Neuronal stem cell (in vitro differentiated cells): ENCODE data around the gene CTDSP2.

ENCODE experiments used
- DNase-seq: peaks from one replicate; pipeline ENCODE4 v3.0.0-alpha.2; 2013; ENCODE audit warnings: low spot score
- H2AFZ ChIP-seq: one replicate; pipeline ENCODE4 v1.6.1; 2013; ENCODE audit warnings: mild to moderate bottlenecking, low read length, inconsistent platforms
- H2AK5ac ChIP-seq: 2 replicates; pipeline ENCODE4 v1.6.1; 2013; ENCODE audit warnings: low read depth, mild to moderate bottlenecking, inconsistent platforms, low read length, moderate library complexity, mixed read lengths
- H2BK120ac ChIP-seq: 2 replicates; pipeline ENCODE4 v1.6.1; 2013; ENCODE audit warnings: low read depth, mild to moderate bottlenecking, inconsistent platforms, low read length, moderate library complexity, mixed read lengths
- H2BK12ac ChIP-seq: one replicate; pipeline ENCODE4 v1.6.1; 2013; ENCODE audit warnings: low read length, inconsistent platforms
- H2BK15ac ChIP-seq: 2 replicates; pipeline ENCODE4 v1.6.1; 2013; ENCODE audit warnings: mild to moderate bottlenecking, low read length, inconsistent platforms, mixed read lengths
- H2BK5ac ChIP-seq: one replicate; pipeline ENCODE4 v1.6.1; 2013; ENCODE audit warnings: inconsistent platforms, mild to moderate bottlenecking, low read length, moderate library complexity
- H3K14ac ChIP-seq: one replicate; pipeline ENCODE4 v1.6.1; 2013; ENCODE audit warnings: low read length, inconsistent platforms
- H3K18ac ChIP-seq: 2 replicates; pipeline ENCODE4 v1.6.1; 2013; ENCODE audit warnings: low read length, inconsistent platforms
- H3K23ac ChIP-seq: 2 replicates; pipeline ENCODE4 v1.6.1; 2013; ENCODE audit warnings: low read depth, mild to moderate bottlenecking, mixed read lengths, low read length, inconsistent platforms; ENCODE audit not compliant: poor library complexity
- H3K27ac ChIP-seq: replicated peaks from 3 replicates; pipeline ENCODE4 v1.5.1; 2013; ENCODE audit warnings: low read length, inconsistent platforms
- H3K27me3 ChIP-seq, 3 experiments: 2 replicates each; pipeline ENCODE4 v1.6.1; 2013; ENCODE audit warnings: low read length in 3 of 3, mild to moderate bottlenecking in 2 of 3, inconsistent platforms in 1 of 3, low read depth in 1 of 3, mixed read lengths in 1 of 3, moderate library complexity in 1 of 3; ENCODE audit not compliant: control insufficient read depth in 3 of 3, insufficient read depth in 3 of 3
- H3K36me3 ChIP-seq, 2 donors: replicated peaks in 1 of 2; 2 replicates each; pipeline ENCODE4 v1.6.1; 2013; ENCODE audit warnings: low read length in 2 of 2; ENCODE audit not compliant: control insufficient read depth in 2 of 2, insufficient read depth in 2 of 2
- H3K4ac ChIP-seq: 2 replicates; pipeline ENCODE4 v1.6.1; 2013; ENCODE audit warnings: inconsistent platforms, mild to moderate bottlenecking, low read length, moderate library complexity
- H3K4me1 ChIP-seq, 2 donors: 1 replicate in 1 of 2; 2 replicates in 1 of 2; pipeline ENCODE4 v1.6.1; 2013; ENCODE audit warnings: low read length in 2 of 2, low read depth in 1 of 2; ENCODE audit not compliant: control insufficient read depth in 2 of 2, insufficient read depth in 1 of 2
- H3K4me2 ChIP-seq: one replicate; pipeline ENCODE4 v1.6.1; 2013; ENCODE audit warnings: mild to moderate bottlenecking, low read length, inconsistent platforms; ENCODE audit not compliant: insufficient read depth, poor library complexity, severe bottlenecking
- H3K4me3 ChIP-seq, 2 donors: 2 replicates each; pipeline ENCODE4 v1.5.1; 2013; ENCODE audit warnings: low read length in 2 of 2, mild to moderate bottlenecking in 2 of 2, inconsistent platforms in 1 of 2, moderate library complexity in 1 of 2
- H3K79me1 ChIP-seq: one replicate; pipeline ENCODE4 v1.6.1; 2013; ENCODE audit warnings: low read depth, mild to moderate bottlenecking, inconsistent platforms, low read length, moderate library complexity
- H3K9ac ChIP-seq: one replicate; pipeline ENCODE4 v1.6.1; 2013; ENCODE audit warnings: mild to moderate bottlenecking, low read depth, low read length, inconsistent platforms; ENCODE audit not compliant: poor library complexity
- H3K9me3 ChIP-seq, 2 donors: replicated peaks in 1 of 2; 2 replicates each; pipeline versions ENCODE3 to v1.6.1; 2013; ENCODE audit warnings: low read length in 2 of 2, mild to moderate bottlenecking in 2 of 2, inconsistent platforms in 1 of 2, low read depth in 1 of 2, mixed read lengths in 1 of 2, moderate library complexity in 1 of 2; ENCODE audit not compliant: control insufficient read depth in 2 of 2, insufficient read depth in 1 of 2
- H4K8ac ChIP-seq: one replicate; pipeline ENCODE4 v1.6.1; 2013; ENCODE audit warnings: low read depth, mild to moderate bottlenecking, inconsistent platforms, low read length, moderate library complexity
- H4K91ac ChIP-seq: one replicate; pipeline ENCODE4 v1.6.1; 2013; ENCODE audit warnings: low read length, low read depth, mild to moderate bottlenecking, inconsistent platforms; ENCODE audit not compliant: poor library complexity
- WGBS, 2 donors: extraction: QIAGEN DNeasy Blood & Tissue Kit; methylation state at CpG; one replicate each; pipeline ENCODE4 v1.1.7; 2013; ENCODE audit warnings: missing lambda C conversion rate in 2 of 2, mixed read lengths in 1 of 2; ENCODE audit not compliant: insufficient read length in 2 of 2, insufficient replicate concordance in 1 of 2; ENCODE audit errors: extremely low coverage in 2 of 2; 5-methylcytosine and 5-hydroxymethylcytosine counted together

CTDSP2 gene

GRCh38 chr12:57782243-57782607, 64.3 kb downstream of the CTDSP2 start:
- Histone ChIP-seq H4K91ac (no peak overlapping the region), H2BK15ac (no peak overlapping the region), H3K9me3 (no peaks in the 10 kb centered on the region), H3K36me3 (peaks cover 12 to 46% of the 10 kb centered on the region in 2 donors), H2BK120ac (no peak overlapping the region), H3K9ac (no peak overlapping the region), H3K23ac (no peak overlapping the region), H3K4me3 (peak overlapping the region in 1 of 2 donors; percentile 90), H3K27ac (no peak overlapping the region), H2BK12ac (no peak overlapping the region), H3K79me1 (peaks cover 4% of the 10 kb centered on the region), H3K27me3 (no peaks in the 10 kb centered on the region), H3K4me1 (peaks cover 3 to 6% of the 10 kb centered on the region in 2 donors), H2BK5ac (no peak overlapping the region), H4K8ac (no peak overlapping the region), H3K14ac (no peak overlapping the region), H2AFZ (peak overlapping the region; percentile 83), H3K4ac (no peak overlapping the region), H2AK5ac (no peak overlapping the region), H3K4me2 (no peak overlapping the region), H3K18ac (no peak overlapping the region)
- no peak for DNase-seq
- WGBS, 2 donors = no CpG with 5 or more reads among the region's 4 CpGs

GRCh38 chr12:57781801-57782200, 64.7 kb downstream of the CTDSP2 start:
- peaks cover 10 to 42% of the 10 kb centered on the region in 2 donors for H3K36me3 ChIP-seq
- H2BK12ac ChIP-seq = no peak overlapping the region
- no peak overlapping the region for H2BK15ac ChIP-seq
- no CpG with 5 or more reads among the region's 2 CpGs for WGBS, 2 donors
- peak overlapping the region; percentile 83 for H2AFZ ChIP-seq
- H3K27me3 ChIP-seq = no peaks in the 10 kb centered on the region
- H3K4me2 ChIP-seq = no peak overlapping the region
- no peak overlapping the region for H3K14ac ChIP-seq
- no peak overlapping the region for H3K4me3 ChIP-seq
- no peak overlapping the region for H2AK5ac ChIP-seq
- no peak overlapping the region for H3K9ac ChIP-seq
- no peak overlapping the region for H3K18ac ChIP-seq
- no peak overlapping the region for H3K4ac ChIP-seq
- no peak overlapping the region for H4K8ac ChIP-seq
- no peak for DNase-seq
- H2BK5ac ChIP-seq = no peak overlapping the region
- no peak overlapping the region for H2BK120ac ChIP-seq
- no peaks in the 10 kb centered on the region for H3K9me3 ChIP-seq
- peaks cover 3 to 6% of the 10 kb centered on the region in 2 donors for H3K4me1 ChIP-seq
- no peak overlapping the region for H3K27ac ChIP-seq
- H4K91ac ChIP-seq = no peak overlapping the region
- peaks cover 4% of the 10 kb centered on the region for H3K79me1 ChIP-seq
- no peak overlapping the region for H3K23ac ChIP-seq

- H4K91ac ChIP-seq = no peak overlapping the region
- H3K4me1 ChIP-seq = peaks cover 3 to 6% of the 10 kb centered on the region in 2 donors
- no peak overlapping the region for H3K4me2 ChIP-seq
Observed at GRCh38 chr12:57781244-57781643, 65.3 kb downstream of the CTDSP2 start.

GRCh38 chr12:57780284-57780897, 66.1 kb downstream of the CTDSP2 start:
- Histone ChIP-seq H4K8ac (no peak overlapping the region), H3K79me1 (peaks cover 4% of the 10 kb centered on the region), H2BK120ac (no peak overlapping the region), H2BK12ac (no peak overlapping the region), H2BK15ac (no peak overlapping the region), H3K18ac (no peak overlapping the region), H3K14ac (no peak overlapping the region), H3K27ac (no peak overlapping the region), H2AFZ (no peak overlapping the region), H3K36me3 (peaks cover 2 to 37% of the 10 kb centered on the region in 2 donors), H2AK5ac (no peak overlapping the region), H3K4me2 (no peak overlapping the region), H3K23ac (no peak overlapping the region), H2BK5ac (no peak overlapping the region), H4K91ac (no peak overlapping the region), H3K27me3 (no peaks in the 10 kb centered on the region), H3K4ac (no peak overlapping the region), H3K4me3 (no peak overlapping the region), H3K4me1 (peaks cover 3 to 6% of the 10 kb centered on the region in 2 donors), H3K9me3 (no peaks in the 10 kb centered on the region), H3K9ac (peak overlapping the region; percentile 60)
- no peak for DNase-seq
- no CpG with 5 or more reads among the region's 4 CpGs for WGBS, 2 donors

More at GRCh38 chr12:57781244-57781643, 65.3 kb downstream of the CTDSP2 start:
- Histone ChIP-seq H3K23ac (no peak overlapping the region), H2BK15ac (no peak overlapping the region), H3K36me3 (peaks cover 7 to 38% of the 10 kb centered on the region in 2 donors), H2AFZ (no peak overlapping the region), H3K27ac (no peak overlapping the region), H3K18ac (no peak overlapping the region), H3K4me3 (no peak overlapping the region), H2BK120ac (no peak overlapping the region), H3K14ac (no peak overlapping the region), H2BK12ac (no peak overlapping the region), H2BK5ac (no peak overlapping the region), H3K9me3 (no peaks in the 10 kb centered on the region), H4K8ac (no peak overlapping the region), H3K4ac (no peak overlapping the region), H2AK5ac (no peak overlapping the region), H3K27me3 (no peaks in the 10 kb centered on the region), H3K9ac (no peak overlapping the region), H3K79me1 (peaks cover 4% of the 10 kb centered on the region)
- DNase-seq = no peak
- whole genome bisulfite sequencing, 2 donors = no CpG with 5 or more reads among the region's 3 CpGs
